RPMI7951 (cell line): ENCODE results near the gene DENND4C. TPM values are rescaled to one million over a fixed set of nuclear protein-coding genes. Genes with fewer than 3 reads are reported as not detected.
"Not testable (repeated sequence)": the region's sequence is repeated elsewhere in the genome, so short reads cannot be mapped to it uniquely, and the experiment has no call there.

Experiments
- DNase-seq: peaks from one replicate; pipeline ENCODE4 v3.0.0-alpha.2; 2012; ENCODE audit warnings: low read depth
- total RNA-seq: library from RNA; depleted of rRNA; stranded (reverse); fragments of >200 nt; shearing (Covaris generic); gene quantifications from 2 replicates; pipeline ENCODE4 v1.2.3, GENCODE V29; 2014

Gene DENND4C
- total RNA-seq, 1 experiment from 2014 or later = 65.4 TPM

GRCh38 chr9:19224563-19224962 lies 5.9 kb upstream of the DENND4C start:
- DNase-seq = no peak

- peak; percentile 60 for DNase-seq
Measured at GRCh38 chr9:19229595-19230354, 718 bp upstream of the DENND4C start.

GRCh38 chr9:19231126-19231903 lies 822 bp downstream of the DENND4C start:
- DNase-seq = peak; percentile 18

GRCh38 chr9:19231904-19232822 lies 1.7 kb downstream of the DENND4C start:
- no peak for DNase-seq

- peak; percentile 13 for DNase-seq
Measured at GRCh38 chr9:19232823-19233194, 2.3 kb downstream of the DENND4C start.

- no peak for DNase-seq
Measured at GRCh38 chr9:19233344-19233743, 2.9 kb downstream of the DENND4C start.

- DNase-seq = no peak
Measured at GRCh38 chr9:19239955-19240354, 9.5 kb downstream of the DENND4C start.

- DNase-seq = no peak
Measured at GRCh38 chr9:19241728-19242127, 11.2 kb downstream of the DENND4C start.

GRCh38 chr9:19243366-19244033 lies 13.0 kb downstream of the DENND4C start:
- no peak for DNase-seq

GRCh38 chr9:19246891-19247290 lies 16.4 kb downstream of the DENND4C start:
- DNase-seq = no peak

GRCh38 chr9:19247420-19247819 lies 16.9 kb downstream of the DENND4C start:
- DNase-seq = no peak

GRCh38 chr9:19250346-19250745 lies 19.9 kb downstream of the DENND4C start:
- DNase-seq = not testable (repeated sequence)

GRCh38 chr9:19251203-19251602 lies 20.7 kb downstream of the DENND4C start:
- DNase-seq = not testable (repeated sequence)

- DNase-seq = not testable (repeated sequence)
Measured at GRCh38 chr9:19251622-19252021, 21.1 kb downstream of the DENND4C start.

- DNase-seq = no peak
Measured at GRCh38 chr9:19252174-19252884, 21.8 kb downstream of the DENND4C start.

- DNase-seq = no peak
Measured at GRCh38 chr9:19252885-19253219, 22.4 kb downstream of the DENND4C start.

GRCh38 chr9:19255112-19255511 lies 24.6 kb downstream of the DENND4C start:
- no peak for DNase-seq

GRCh38 chr9:19255821-19256220 lies 25.3 kb downstream of the DENND4C start:
- no peak for DNase-seq

- DNase-seq = not testable (repeated sequence)
Measured at GRCh38 chr9:19259665-19260255, 29.3 kb downstream of the DENND4C start.

- DNase-seq = not testable (repeated sequence)
Measured at GRCh38 chr9:19265602-19266001, 35.1 kb downstream of the DENND4C start.
